Measurements from ENCODE around the gene MIGA2. TPM values are rescaled to one million over a fixed set of nuclear protein-coding genes. Genes with fewer than 3 reads are reported as not detected.

The MIGA2 gene
- total RNA-seq, 6 experiments from 2014 or later: 9.1 to 16.4 (median 10.8) TPM

GRCh38 chr9:129113645-129114304 lies 77.3 kb downstream of the MIGA2 start:
- Histone ChIP-seq H3K36me3 (no peaks in the 10 kb centered on the region), H3K4me3 (no peak overlapping the region), H3K27me3 (no peaks in the 10 kb centered on the region), H3K4me1 (peaks cover 0 to 38% (median 5%) of the 10 kb centered on the region in 4 donors), H3K27ac (peak overlapping the region in 1 of 3 donors; percentile 28), H3K9me3 (no peaks in the 10 kb centered on the region)
- DNase-seq (no peak), ATAC-seq (no peak)
- TF ChIP-seq POLR2A (IDR thresholded peaks at IDR 0.05) (no peak), CTCF (IDR thresholded peaks at IDR 0.05) (no peak)
- intact Hi-C loops (cut with DNase I): no loop called here
- 77% methylated on average over 9 of the region's 17 CpGs for WGBS (ENCODE audit: insufficient coverage, low coverage, low lambda C conversion rate, missing lambda C conversion rate)

GRCh38 chr9:129118799-129119198 lies 82.4 kb downstream of the MIGA2 start:
- no peak for TF ChIP-seq CTCF (IDR thresholded peaks at IDR 0.05)
- TF ChIP-seq POLR2A (IDR thresholded peaks at IDR 0.05): no peak
- Histone ChIP-seq H3K4me1 (peaks cover 0 to 15% (median 0%) of the 10 kb centered on the region in 4 donors), H3K4me3 (no peak overlapping the region), H3K36me3 (peaks cover 0 to 18% (median 0%) of the 10 kb centered on the region in 4 donors), H3K27me3 (no peaks in the 10 kb centered on the region), H3K27ac (no peak overlapping the region), H3K9me3 (no peaks in the 10 kb centered on the region)
- ATAC-seq (no peak), DNase-seq (no peak)
- WGBS (ENCODE audit: insufficient coverage, low coverage, low lambda C conversion rate, missing lambda C conversion rate): 79% methylated on average over 4 of the region's 4 CpGs
- intact Hi-C loops (cut with DNase I): no loop called here

GRCh38 chr9:129121483-129121882 lies 85.1 kb downstream of the MIGA2 start:
- Histone ChIP-seq H3K27me3 (no peaks in the 10 kb centered on the region), H3K36me3 (peaks cover 0 to 21% (median 0%) of the 10 kb centered on the region in 4 donors), H3K9me3 (no peaks in the 10 kb centered on the region), H3K4me1 (no peaks in the 10 kb centered on the region), H3K27ac (no peak overlapping the region), H3K4me3 (no peak overlapping the region)
- peak in 1 of 4 donors; percentile 20 for ATAC-seq
- whole genome bisulfite sequencing (ENCODE audit: insufficient coverage, low coverage, low lambda C conversion rate, missing lambda C conversion rate): 58% methylated on average over 3 of the region's 3 CpGs
- TF ChIP-seq CTCF (IDR thresholded peaks at IDR 0.05) (no peak), POLR2A (IDR thresholded peaks at IDR 0.05) (no peak)
- DNase-seq: no peak
- intact Hi-C loops (cut with DNase I): no loop called here

Other genes starting within 250 kb of the MIGA2 start
- 10 to 100 TPM in 4 of 6 experiments, 1 to 10 TPM in 2; 7.3 to 16.0 (median 12.6) TPM for gene TBC1D13, start 249.4 kb upstream of the MIGA2 start, total RNA-seq
- 10 to 100 TPM; 22.4 to 50.1 (median 41.0) TPM for gene ENDOG, start 218.1 kb upstream of the MIGA2 start, total RNA-seq
- gene SPOUT1, start 206.8 kb upstream of the MIGA2 start, total RNA-seq: 10 to 100 TPM; 14.5 to 37.8 (median 24.5) TPM
- 10 to 100 TPM in 4 of 6 experiments, 1 to 10 TPM in 2; 7.2 to 12.7 (median 10.4) TPM for gene KYAT1, start 154.7 kb upstream of the MIGA2 start, total RNA-seq
- 10 to 100 TPM in 5 of 6 experiments, 1 to 10 TPM in 1; 8.6 to 46.1 (median 22.1) TPM for gene LRRC8A, start 154.5 kb upstream of the MIGA2 start, total RNA-seq
- gene PHYHD1, start 115.6 kb upstream of the MIGA2 start, total RNA-seq: 10 to 100 TPM; 14.0 to 69.7 (median 38.2) TPM
- 10 to 100 TPM in 2 of 6 experiments, 1 to 10 TPM in 4; 6.6 to 17.3 (median 8.4) TPM for gene DOLK, start 89.0 kb upstream of the MIGA2 start, total RNA-seq
- 10 to 100 TPM; 10.5 to 18.7 (median 15.6) TPM for gene NUP188, start 88.9 kb upstream of the MIGA2 start, total RNA-seq
- 10 to 100 TPM; 23.7 to 28.3 (median 24.7) TPM for gene SH3GLB2, start 8.3 kb upstream of the MIGA2 start, total RNA-seq
- gene DOLPP1, start 44.5 kb downstream of the MIGA2 start, total RNA-seq: 10 to 100 TPM; 10.1 to 16.8 (median 13.3) TPM
- 100 to 1,000 TPM in 4 of 6 experiments, 10 to 100 TPM in 2; 86.1 to 146 (median 104) TPM for gene CRAT, start 74.2 kb downstream of the MIGA2 start, total RNA-seq
- 100 to 1,000 TPM in 1 of 6 experiments, 10 to 100 TPM in 5; 55.4 to 123 (median 62.0) TPM for gene PTPA, start 74.8 kb downstream of the MIGA2 start, total RNA-seq
- gene IER5L, start 141.6 kb downstream of the MIGA2 start, total RNA-seq: 10 to 100 TPM in 3 of 6 experiments, 1 to 10 TPM in 3; 2.7 to 19.8 (median 7.8) TPM